Measurements from ENCODE around the gene ARHGAP22. TPM values are rescaled to one million over a fixed set of nuclear protein-coding genes. Genes with fewer than 3 reads are reported as not detected.

Gene ARHGAP22
- polyA plus RNA-seq, 1 donor from 2014 or later: 0.15 TPM

DNA sequence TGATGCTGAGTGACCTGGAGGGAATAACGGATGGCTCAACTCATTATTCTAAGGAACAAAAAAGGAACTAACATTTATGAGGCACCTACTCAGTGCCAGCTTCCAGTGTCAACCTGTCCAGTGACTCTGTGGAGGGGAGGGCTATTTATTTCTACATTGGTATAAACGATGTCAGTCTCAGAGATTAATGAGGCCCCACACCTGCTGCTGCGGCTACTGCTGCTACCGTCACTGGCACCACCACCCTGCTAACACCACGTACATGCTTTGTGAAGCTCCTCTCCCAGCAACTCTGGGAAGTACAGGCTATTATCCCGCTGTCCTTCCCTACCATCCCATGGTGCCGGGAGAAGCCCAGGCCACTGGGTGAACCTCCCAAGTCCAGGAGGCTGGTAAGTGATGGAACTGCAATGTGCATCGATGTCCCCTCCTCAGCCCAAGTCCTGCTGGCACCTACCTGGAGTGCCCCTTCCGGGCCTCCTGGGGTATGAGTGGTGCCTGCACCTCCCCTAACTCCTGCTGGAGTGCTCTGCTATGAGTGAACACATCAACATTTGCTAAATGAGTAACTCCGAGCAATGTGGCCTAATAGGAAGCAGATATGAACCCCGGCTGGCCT, 101.5 kb downstream of the ARHGAP22 start:
- H3K36me3 ChIP-seq (ENCODE audit: insufficient read depth, low read length): no peaks in the 10 kb centered on the region
- TF ChIP-seq TAF1 (IDR thresholded peaks at IDR 0.05; ENCODE audit: low read depth): no peak
- TF ChIP-seq EZH2 (IDR thresholded peaks at IDR 0.05; ENCODE audit: borderline replicate concordance, insufficient read depth, low read length, poor library complexity, severe bottlenecking): no peak
- no peak for TF ChIP-seq SMC3 (conservative IDR thresholded peaks at IDR 0.05; ENCODE audit: poor library complexity)
- TF ChIP-seq POLR2AphosphoS5 (IDR thresholded peaks at IDR 0.05): no peak
- TF ChIP-seq, protein P1, sequence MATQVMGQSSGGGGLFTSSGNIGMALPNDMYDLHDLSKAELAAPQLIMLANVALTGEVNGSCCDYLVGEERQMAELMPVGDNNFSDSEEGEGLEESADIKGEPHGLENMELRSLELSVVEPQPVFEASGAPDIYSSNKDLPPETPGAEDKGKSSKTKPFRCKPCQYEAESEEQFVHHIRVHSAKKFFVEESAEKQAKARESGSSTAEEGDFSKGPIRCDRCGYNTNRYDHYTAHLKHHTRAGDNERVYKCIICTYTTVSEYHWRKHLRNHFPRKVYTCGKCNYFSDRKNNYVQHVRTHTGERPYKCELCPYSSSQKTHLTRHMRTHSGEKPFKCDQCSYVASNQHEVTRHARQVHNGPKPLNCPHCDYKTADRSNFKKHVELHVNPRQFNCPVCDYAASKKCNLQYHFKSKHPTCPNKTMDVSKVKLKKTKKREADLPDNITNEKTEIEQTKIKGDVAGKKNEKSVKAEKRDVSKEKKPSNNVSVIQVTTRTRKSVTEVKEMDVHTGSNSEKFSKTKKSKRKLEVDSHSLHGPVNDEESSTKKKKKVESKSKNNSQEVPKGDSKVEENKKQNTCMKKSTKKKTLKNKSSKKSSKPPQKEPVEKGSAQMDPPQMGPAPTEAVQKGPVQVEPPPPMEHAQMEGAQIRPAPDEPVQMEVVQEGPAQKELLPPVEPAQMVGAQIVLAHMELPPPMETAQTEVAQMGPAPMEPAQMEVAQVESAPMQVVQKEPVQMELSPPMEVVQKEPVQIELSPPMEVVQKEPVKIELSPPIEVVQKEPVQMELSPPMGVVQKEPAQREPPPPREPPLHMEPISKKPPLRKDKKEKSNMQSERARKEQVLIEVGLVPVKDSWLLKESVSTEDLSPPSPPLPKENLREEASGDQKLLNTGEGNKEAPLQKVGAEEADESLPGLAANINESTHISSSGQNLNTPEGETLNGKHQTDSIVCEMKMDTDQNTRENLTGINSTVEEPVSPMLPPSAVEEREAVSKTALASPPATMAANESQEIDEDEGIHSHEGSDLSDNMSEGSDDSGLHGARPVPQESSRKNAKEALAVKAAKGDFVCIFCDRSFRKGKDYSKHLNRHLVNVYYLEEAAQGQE (IDR thresholded peaks at IDR 0.05; ENCODE audit: borderline replicate concordance): no peak
- H3K9me3 ChIP-seq (ENCODE audit: low read length): no peaks in the 10 kb centered on the region
- no peak overlapping the region for H3K4me3 ChIP-seq (ENCODE audit: low read length)
- no peak overlapping the region for H3K4me2 ChIP-seq (ENCODE audit: low read length)
- H3K27me3 ChIP-seq (ENCODE audit: insufficient read depth, low read depth, low read length): no peaks in the 10 kb centered on the region
- H3K79me2 ChIP-seq (replicated peaks; ENCODE audit: insufficient read depth, low read length): no peaks in the 10 kb centered on the region
- no peak overlapping the region for H3K27ac ChIP-seq (ENCODE audit: low read length)
- H2AFZ ChIP-seq (ENCODE audit: low read depth, low read length): no peak overlapping the region
- no peaks in the 10 kb centered on the region for H3K9me2 ChIP-seq (ENCODE audit: insufficient read depth, low read length)
- H3F3A ChIP-seq (ENCODE audit: insufficient read depth, low read length, poor library complexity, severe bottlenecking): no peaks in the 10 kb centered on the region
- no peaks in the 10 kb centered on the region for H4K20me1 ChIP-seq (ENCODE audit: insufficient read depth)
- no peak overlapping the region for H3K9ac ChIP-seq (ENCODE audit: low read length)

DNA sequence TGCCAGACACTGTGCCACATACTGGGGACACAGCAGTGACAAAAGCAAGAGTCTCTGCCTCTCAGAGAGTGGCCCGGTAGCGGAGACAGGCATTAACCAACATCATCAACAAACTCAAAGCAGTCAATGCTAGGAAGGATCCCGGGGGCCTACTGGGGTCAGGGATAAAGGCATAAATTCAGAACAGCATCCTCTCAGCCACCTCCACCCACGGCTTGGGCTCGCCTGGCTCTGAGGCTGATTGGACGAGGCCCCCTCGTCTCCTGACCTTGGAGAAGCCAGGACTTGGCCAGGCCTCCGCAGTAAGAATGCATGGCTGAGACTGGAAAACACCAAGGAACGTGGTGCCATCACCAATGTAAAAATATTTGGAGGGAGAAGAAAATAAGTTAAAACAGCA, 102.1 kb downstream of the ARHGAP22 start:
- Histone ChIP-seq H3K4me2 (ENCODE audit: low read length) (no peak overlapping the region), H3K9me3 (ENCODE audit: low read length) (no peaks in the 10 kb centered on the region), H3F3A (ENCODE audit: insufficient read depth, low read length, poor library complexity, severe bottlenecking) (no peaks in the 10 kb centered on the region), H2AFZ (ENCODE audit: low read depth, low read length) (no peak overlapping the region), H3K27me3 (ENCODE audit: insufficient read depth, low read depth, low read length) (no peaks in the 10 kb centered on the region), H3K27ac (ENCODE audit: low read length) (no peak overlapping the region), H3K79me2 (replicated peaks; ENCODE audit: insufficient read depth, low read length) (no peaks in the 10 kb centered on the region), H4K20me1 (ENCODE audit: insufficient read depth) (no peaks in the 10 kb centered on the region), H3K9ac (ENCODE audit: low read length) (no peak overlapping the region), H3K4me3 (ENCODE audit: low read length) (no peak overlapping the region), H3K9me2 (ENCODE audit: insufficient read depth, low read length) (no peaks in the 10 kb centered on the region), H3K36me3 (ENCODE audit: insufficient read depth, low read length) (no peaks in the 10 kb centered on the region)
- TF ChIP-seq POLR2AphosphoS5 (IDR thresholded peaks at IDR 0.05) (no peak), SMC3 (conservative IDR thresholded peaks at IDR 0.05; ENCODE audit: poor library complexity) (no peak), MXI1 (conservative IDR thresholded peaks at IDR 0.05; ENCODE audit: poor library complexity, severe bottlenecking) (no peak)
- TF ChIP-seq, protein P2, sequence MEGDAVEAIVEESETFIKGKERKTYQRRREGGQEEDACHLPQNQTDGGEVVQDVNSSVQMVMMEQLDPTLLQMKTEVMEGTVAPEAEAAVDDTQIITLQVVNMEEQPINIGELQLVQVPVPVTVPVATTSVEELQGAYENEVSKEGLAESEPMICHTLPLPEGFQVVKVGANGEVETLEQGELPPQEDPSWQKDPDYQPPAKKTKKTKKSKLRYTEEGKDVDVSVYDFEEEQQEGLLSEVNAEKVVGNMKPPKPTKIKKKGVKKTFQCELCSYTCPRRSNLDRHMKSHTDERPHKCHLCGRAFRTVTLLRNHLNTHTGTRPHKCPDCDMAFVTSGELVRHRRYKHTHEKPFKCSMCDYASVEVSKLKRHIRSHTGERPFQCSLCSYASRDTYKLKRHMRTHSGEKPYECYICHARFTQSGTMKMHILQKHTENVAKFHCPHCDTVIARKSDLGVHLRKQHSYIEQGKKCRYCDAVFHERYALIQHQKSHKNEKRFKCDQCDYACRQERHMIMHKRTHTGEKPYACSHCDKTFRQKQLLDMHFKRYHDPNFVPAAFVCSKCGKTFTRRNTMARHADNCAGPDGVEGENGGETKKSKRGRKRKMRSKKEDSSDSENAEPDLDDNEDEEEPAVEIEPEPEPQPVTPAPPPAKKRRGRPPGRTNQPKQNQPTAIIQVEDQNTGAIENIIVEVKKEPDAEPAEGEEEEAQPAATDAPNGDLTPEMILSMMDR (IDR thresholded peaks at IDR 0.05; ENCODE audit: poor library complexity, severe bottlenecking): no peak

Measured in neural cell (in vitro differentiated cells).